Type B pancreatic cell (in vitro differentiated cells): Measurements from ENCODE around the gene VTN. TPM values are rescaled to one million over a fixed set of nuclear protein-coding genes. Genes with fewer than 3 reads are reported as not detected.
A peak's percentile ranks its signal among the peaks of the same experiment; 100 is the strongest.

Experiments
- DNase-seq: peaks from one replicate; pipeline ENCODE4 v3.0.0; 2021; ENCODE audit warnings: mixed read lengths; ENCODE audit not compliant: unreplicated experiment; ENCODE audit errors: extremely low spot score
- H3K27ac Mint-ChIP-seq: 2 replicates; pipeline ENCODE4 v1.8.0; 2021; ENCODE audit warnings: mild to moderate bottlenecking, mixed read lengths
- H3K27me3 Mint-ChIP-seq: 2 replicates; pipeline ENCODE4 v1.8.0; 2021; ENCODE audit warnings: mixed read lengths
- H3K36me3 Mint-ChIP-seq: 2 replicates; pipeline ENCODE4 v1.8.0; 2021; ENCODE audit warnings: mixed read lengths
- H3K4me1 Mint-ChIP-seq: one replicate; pipeline ENCODE4 v1.8.0; 2021; ENCODE audit warnings: mixed read lengths; ENCODE audit not compliant: unreplicated experiment
- H3K4me3 Mint-ChIP-seq: 2 replicates; pipeline ENCODE4 v1.8.0; 2021; ENCODE audit warnings: mild to moderate bottlenecking, mixed read lengths
- H3K9me3 Mint-ChIP-seq: 2 replicates; pipeline ENCODE4 v1.8.0; 2021; ENCODE audit warnings: mixed read lengths
- total RNA-seq: library from RNA; stranded (reverse); gene quantifications from 2 replicates; pipeline ENCODE4 v1.2.1, GENCODE V29; 2021; ENCODE audit warnings: low replicate concordance
- TF ChIP-seq, protein P1 (sequence below): fragments of 200-600 bp; sonication (generic); conservative IDR thresholded peaks from 2 replicates; pipeline ENCODE4 v1.5.0; 2021; ENCODE audit warnings: antibody characterized with exemption, mild to moderate bottlenecking

The VTN gene
- total RNA-seq, 1 donor from 2014 or later = 20.3 TPM

DNA sequence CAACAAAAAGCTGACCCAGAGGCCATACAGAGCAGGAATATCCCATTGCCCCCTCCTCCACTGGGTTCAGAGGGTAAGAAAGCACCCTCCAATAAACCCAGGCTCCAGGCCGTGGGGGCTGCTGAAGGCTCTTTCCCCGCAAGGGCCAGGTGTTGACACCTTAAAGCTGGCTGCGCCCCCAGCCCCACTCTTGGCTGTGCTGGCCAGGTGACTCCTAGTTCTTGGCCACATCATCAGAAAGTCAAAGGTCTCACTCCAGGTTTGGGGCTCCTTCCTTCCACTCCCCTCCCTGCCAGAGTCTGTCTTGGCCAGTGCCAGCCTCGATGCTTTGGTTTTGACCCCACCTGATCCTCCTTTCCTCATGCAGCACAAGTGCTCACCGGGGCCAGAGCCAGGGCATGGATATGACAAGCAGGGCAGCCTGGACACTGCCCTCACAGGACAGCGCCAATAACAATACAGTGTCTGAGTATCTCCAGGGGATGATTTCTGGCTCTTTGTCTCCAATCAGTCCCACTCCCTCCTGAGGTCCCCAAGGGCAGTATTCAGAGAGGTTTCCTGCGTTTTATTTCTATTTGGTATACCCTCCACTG lies 27.7 kb upstream of the VTN start:
- peak overlapping the region; percentile 31 for H3K27ac Mint-ChIP-seq
- no peak overlapping the region for H3K4me3 Mint-ChIP-seq
- TF ChIP-seq, protein P1, sequence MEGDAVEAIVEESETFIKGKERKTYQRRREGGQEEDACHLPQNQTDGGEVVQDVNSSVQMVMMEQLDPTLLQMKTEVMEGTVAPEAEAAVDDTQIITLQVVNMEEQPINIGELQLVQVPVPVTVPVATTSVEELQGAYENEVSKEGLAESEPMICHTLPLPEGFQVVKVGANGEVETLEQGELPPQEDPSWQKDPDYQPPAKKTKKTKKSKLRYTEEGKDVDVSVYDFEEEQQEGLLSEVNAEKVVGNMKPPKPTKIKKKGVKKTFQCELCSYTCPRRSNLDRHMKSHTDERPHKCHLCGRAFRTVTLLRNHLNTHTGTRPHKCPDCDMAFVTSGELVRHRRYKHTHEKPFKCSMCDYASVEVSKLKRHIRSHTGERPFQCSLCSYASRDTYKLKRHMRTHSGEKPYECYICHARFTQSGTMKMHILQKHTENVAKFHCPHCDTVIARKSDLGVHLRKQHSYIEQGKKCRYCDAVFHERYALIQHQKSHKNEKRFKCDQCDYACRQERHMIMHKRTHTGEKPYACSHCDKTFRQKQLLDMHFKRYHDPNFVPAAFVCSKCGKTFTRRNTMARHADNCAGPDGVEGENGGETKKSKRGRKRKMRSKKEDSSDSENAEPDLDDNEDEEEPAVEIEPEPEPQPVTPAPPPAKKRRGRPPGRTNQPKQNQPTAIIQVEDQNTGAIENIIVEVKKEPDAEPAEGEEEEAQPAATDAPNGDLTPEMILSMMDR = no peak
- no peaks in the 10 kb centered on the region for H3K27me3 Mint-ChIP-seq
- H3K9me3 Mint-ChIP-seq = no peaks in the 10 kb centered on the region
- DNase-seq = no peak
- peaks cover 5% of the 10 kb centered on the region for H3K36me3 Mint-ChIP-seq
- peaks cover 11% of the 10 kb centered on the region for H3K4me1 Mint-ChIP-seq

GRCh38 chr17:28397275-28397674 lies 27.2 kb upstream of the VTN start:
- no peak overlapping the region for H3K4me3 Mint-ChIP-seq
- TF ChIP-seq, protein P1 = no peak
- no peak overlapping the region for H3K27ac Mint-ChIP-seq
- peaks cover 5% of the 10 kb centered on the region for H3K36me3 Mint-ChIP-seq
- no peaks in the 10 kb centered on the region for H3K27me3 Mint-ChIP-seq
- no peaks in the 10 kb centered on the region for H3K9me3 Mint-ChIP-seq
- DNase-seq = no peak
- peaks cover 11% of the 10 kb centered on the region for H3K4me1 Mint-ChIP-seq

DNA sequence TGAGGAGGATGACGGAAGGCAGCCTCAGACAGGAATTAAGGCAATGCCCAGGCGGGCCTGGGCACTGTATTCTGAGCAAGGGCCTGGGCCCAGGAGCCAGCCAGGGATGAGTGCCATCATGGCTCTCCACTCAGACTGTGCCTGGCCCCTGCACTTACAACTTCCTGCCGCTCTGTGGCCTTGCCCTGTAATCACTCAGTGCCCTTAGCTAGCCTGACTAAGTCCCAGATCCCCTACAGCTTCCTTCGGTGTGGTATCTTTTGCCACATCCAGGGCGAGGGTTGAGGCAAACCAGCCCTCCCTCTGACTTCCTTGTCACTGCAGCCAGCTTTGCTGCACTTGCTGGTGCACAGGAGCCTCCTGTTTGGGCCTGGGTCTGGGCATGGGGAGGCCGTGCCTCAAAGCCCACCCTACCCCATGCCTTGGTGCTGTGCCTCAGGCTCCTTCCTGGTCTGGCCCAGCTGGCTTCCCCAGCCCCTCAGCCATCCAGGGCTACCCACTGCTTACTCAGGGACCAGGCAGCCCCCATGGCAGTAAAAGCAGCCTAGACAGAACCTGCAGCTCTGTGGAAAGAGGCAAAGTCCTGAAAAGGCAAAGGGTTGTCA lies 26.6 kb upstream of the VTN start:
- Mint-ChIP-seq H3K27ac (no peak overlapping the region), H3K9me3 (no peaks in the 10 kb centered on the region), H3K4me3 (no peak overlapping the region), H3K27me3 (no peaks in the 10 kb centered on the region), H3K36me3 (peaks cover 5% of the 10 kb centered on the region), H3K4me1 (peaks cover 11% of the 10 kb centered on the region)
- TF ChIP-seq, protein P1 = no peak
- no peak for DNase-seq

DNA sequence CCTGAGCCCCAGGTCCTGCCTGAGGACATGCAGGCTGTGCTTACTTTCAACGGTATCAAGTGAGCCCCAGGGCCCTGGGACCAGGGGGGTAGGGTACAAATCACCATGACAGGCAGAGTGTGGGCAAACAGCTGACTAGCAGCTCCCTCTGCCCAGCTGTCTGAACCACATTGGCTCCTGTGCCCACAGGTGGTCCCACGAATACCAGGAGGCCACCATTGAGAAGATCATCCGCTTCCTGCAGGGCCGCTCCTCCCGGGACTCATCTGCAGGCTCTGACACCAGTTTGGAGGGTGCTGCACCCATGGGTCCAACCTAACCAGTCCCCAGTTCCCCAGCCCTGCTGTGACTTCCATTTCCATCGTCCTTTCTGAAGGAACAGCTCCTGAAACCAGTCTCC lies 25.9 kb upstream of the VTN start:
- TF ChIP-seq, protein P1 = no peak
- DNase-seq = no peak
- no peak overlapping the region for H3K4me3 Mint-ChIP-seq
- peaks cover 10% of the 10 kb centered on the region for H3K36me3 Mint-ChIP-seq
- no peak overlapping the region for H3K27ac Mint-ChIP-seq
- H3K27me3 Mint-ChIP-seq = no peaks in the 10 kb centered on the region
- peaks cover 11% of the 10 kb centered on the region for H3K4me1 Mint-ChIP-seq
- H3K9me3 Mint-ChIP-seq = no peaks in the 10 kb centered on the region

DNA sequence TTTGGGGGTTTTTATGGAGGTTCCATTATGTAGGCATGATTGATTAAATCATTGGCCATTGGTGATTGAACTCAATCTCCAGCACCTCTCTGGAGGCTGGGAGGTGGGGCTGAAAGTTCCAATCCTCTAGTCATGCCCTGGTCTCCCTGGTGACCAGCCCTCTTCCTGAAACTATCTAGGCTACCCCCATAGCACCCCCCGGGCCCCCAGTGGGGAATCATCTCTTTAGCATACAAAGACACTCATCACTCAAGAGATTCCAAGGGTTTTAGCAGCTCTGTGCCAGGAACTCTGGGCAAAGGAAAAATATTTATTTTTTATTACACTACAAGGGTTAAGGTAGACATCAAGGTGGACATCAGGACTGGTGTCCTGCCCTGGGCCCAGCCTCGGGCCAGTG lies 25.3 kb upstream of the VTN start:
- no peak overlapping the region for H3K27ac Mint-ChIP-seq
- no peak for DNase-seq
- H3K4me3 Mint-ChIP-seq = no peak overlapping the region
- TF ChIP-seq, protein P1 = no peak
- H3K27me3 Mint-ChIP-seq = no peaks in the 10 kb centered on the region
- peaks cover 11% of the 10 kb centered on the region for H3K4me1 Mint-ChIP-seq
- H3K36me3 Mint-ChIP-seq = peaks cover 14% of the 10 kb centered on the region
- H3K9me3 Mint-ChIP-seq = no peaks in the 10 kb centered on the region
